Activated CD8-positive, alpha-beta memory T cell treated with anti-CD3 and anti-CD28 coated beads, Interleukin-2, amount 50 U/mL, for 48 hours (primary cell): Measurements from ENCODE around the gene ST14.
"Not testable (repeated sequence)": the region's sequence is repeated elsewhere in the genome, so short reads cannot be mapped to it uniquely, and the experiment has no call there.

Experiments
- DNase-seq: peaks from one replicate; pipeline ENCODE4 v3.0.0-alpha.2; 2020

Gene ST14

DNA sequence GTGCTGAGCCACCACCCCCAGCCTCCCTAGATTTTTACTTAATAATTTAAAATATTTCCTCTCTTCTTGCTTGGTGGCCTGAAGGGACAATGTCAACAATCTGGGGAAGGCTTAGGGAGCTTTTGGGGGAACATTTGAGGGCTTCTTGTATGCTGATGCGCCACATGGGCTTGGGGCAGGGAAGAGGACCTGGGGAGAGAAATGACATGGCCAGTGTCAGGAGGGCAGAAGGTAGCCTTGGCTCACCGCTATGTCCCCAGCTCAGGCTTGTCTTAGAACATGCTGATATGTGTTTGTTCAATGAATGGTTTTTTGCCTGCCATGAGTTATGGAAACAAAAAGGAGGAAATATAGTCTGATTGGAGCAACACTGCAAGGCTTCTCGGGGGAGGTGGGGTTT is 51.6 kb downstream of the ST14 start:
- peak; percentile 7 for DNase-seq

DNA sequence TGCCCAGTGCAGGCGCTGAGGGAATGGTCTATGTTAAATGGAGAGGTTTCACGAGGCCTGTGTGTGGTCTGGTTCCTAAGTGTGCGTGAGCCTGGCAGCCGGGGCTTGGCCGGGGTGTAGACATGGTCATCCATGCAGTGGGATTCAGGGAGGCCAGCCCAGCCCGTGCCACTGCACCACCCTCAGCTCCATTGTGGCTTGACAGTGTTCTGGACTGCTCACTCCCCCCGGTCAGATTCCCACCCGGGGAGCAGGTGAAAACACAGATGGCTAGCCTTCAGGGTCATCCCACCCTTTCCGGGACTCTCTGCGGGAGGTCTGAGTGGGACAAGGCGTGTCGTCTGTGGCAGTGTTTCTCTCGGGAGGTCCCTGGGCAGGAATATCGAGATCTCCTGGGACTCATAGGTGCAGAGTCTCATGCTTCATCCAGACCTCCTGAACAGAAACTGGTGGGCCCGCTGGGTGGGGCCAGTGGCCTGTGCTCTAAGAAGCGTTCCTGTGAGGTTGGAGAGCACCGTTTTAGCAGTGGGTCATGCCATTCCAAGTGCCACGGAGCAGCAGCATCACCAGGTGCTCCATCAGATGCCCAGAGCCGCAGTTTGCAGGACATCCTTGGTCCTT is 52.3 kb downstream of the ST14 start:
- peak; percentile 44 for DNase-seq

DNA sequence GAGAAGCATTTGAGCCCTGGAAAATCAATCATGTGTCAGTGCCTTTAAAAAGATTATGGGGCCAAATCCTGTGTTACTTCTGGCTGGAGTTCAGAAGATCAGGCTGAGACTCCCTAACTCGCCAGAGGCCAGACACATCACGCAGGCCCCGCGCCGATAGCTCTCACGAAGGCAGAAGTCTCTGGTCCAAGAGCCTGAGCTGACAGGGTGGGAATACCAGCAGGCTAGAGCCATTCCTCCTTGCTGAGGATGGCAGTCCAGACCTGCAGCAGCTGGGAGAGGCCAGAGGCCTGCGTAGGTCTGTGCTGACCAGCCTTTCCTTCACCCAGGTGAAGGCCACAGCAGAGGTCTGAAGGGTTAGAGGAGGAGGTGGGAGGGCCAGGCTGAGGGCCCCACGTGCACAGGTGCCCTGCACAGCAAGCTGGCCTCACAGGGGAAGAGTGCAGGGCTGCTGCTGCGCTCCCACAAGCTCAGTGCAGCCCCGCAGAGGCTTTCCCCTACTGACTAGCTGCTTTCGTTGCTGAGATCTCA is 52.9 kb downstream of the ST14 start:
- DNase-seq: peak; percentile 50

DNA sequence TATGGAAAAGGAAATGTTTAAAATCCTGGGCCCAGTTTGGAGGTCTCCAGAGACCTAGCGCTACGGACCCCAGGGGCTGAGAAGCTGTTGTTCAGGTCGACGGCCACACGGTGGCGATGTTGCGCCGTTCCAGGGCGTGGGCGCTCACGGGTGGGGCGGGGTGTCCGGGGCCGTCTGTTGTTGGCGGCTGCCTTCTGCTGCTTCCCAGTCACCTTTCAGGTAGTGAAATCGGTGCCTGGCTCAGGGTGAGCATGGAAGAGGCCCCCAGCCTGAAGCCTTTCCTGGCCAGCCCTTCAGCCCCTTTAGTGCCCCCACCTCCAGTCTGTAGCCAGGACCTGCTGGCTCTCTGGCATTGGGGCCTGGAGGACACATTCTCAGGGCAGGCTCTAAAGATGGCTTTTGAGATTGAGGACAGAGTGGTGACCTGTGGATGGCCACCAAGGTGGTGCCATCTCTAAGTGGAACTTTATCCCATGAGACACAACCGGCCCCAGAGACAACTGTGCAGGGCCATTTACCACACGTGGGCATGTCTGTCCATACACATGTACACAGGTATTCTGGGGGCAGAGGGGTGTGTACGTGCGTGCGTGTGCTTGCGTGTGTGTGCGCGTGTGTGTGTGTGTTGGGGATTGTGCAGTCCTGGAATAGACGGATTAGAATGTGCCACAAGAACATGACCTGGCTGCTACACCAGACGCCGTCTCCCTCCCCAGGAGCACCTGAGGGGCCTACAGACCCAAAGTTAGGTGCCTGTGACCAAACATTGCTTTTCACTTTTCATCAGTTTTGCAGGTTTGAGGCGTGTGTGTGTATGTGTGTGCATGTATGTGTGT is 53.8 kb downstream of the ST14 start:
- DNase-seq: peak; percentile 94

DNA sequence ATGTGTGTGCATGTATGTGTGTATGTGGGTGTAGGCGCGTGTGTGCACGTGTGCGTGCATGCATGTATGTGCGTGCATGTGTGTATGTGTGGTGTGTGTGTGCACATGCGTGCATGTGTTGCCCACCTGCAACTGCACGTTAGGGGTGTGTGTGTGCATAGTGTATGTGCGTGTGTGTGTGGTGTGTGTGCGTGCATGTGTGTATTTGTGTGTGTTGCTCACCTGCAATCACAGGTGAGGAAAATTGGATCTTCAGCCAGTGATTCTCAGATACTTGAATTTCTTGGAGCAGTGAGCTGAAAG is 54.3 kb downstream of the ST14 start:
- no peak for DNase-seq

DNA sequence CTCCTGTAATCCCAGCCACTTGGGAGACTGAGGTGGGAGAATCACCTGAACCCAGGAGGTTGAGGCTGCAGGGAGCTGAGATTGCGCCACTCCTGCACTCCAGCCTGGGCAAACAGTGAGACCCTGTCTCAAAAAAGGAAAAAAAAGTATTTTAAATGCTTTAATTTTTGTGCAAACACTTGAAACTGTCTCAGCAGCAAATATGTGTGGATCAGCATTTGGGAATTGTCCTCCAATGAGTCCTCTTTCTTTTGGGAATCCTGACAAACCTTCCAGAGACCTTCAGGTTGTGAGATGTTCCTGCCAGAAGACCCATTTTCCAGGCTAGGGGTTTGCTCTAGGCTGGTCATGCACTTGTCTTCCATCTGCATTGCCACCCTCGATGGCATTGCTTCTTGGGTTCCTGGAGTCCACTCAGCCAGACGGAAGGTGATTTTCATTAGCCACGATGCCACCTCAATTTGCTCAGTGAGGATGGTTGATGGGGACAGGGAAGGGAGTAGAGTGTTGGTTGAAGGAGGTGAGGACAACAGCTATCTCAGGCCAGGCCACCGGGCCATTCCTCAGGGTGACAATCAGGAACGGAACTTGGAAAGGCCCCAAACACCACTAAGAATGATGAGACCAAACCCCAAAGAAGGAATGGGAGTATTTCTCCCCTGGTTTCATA is 55.4 kb downstream of the ST14 start:
- peak; percentile 4 for DNase-seq

DNA sequence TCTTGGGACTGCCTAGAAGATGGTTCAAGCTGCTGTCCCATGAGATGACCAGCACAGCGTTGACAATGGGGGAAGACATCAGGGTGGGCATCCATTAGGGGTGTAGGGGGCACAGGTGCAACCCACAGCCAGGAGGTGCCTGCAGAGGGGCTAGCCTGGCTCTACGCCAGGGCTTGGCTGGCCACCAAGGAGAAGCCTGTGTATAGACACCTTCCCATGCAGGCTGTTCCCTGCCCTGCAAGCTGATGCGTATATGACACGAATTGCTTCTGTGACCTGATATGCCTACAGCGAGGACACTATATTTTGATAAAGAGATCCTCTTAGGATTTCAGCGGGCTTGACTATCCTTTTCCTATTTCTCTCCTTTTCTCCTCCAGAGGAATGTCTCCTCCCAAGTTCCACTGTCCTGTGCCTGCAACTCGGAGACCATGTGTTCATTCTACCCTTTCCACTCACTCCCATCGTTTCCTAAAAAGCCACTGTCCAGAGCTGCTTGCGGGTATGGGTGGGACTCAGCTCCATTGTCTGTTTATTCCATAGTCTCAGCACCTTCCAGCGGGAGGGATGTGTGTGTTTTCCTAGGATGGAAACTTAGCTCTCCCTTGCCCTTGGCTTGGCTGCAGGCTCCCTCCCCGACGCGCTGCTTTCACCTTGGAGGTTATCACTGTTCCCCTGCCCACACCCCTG is 56.1 kb downstream of the ST14 start:
- DNase-seq: peak; percentile 42

DNA sequence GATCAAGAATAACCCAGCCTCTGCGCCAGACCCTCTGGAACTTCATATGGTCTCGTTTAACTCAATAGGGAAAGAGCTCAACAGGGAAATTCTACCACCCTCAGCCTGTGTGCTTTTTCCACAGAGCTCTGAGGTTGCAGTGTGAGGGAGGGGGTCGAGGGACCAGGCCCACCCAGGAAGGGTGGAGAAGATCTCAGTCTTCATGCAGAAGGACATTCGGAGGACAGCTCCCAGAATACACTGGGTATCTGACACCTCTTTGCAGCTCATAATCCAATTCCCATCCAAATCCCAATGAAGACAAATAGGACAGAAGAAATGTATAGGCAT is 56.6 kb downstream of the ST14 start:
- DNase-seq: no peak

DNA sequence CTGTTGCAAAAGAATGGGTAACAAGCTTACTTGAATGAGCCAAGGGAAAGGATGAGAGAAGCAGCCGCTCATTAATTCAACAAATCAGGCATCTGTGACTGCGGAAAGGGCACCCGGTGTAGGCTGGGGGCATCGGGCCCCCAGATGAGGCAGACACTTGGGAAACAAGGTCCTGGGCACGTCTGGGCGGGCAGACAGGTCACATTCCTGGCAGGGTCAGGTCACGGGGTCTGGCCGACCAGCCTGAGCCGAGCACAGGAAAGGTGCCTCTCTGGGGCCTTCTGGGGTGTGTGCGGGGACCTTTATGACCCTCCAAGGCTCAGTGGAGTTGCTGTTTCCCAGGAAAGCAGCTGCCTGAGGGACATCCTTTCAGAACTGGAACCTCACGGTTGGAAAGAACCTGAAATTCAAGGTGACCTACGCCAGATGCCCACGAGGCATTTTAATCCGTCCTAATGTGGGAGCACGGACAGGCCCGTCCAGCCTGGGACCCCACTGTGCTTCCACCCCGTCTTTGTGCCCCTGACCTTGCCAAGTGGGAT is 57.1 kb downstream of the ST14 start:
- DNase-seq: peak; percentile 29

DNA sequence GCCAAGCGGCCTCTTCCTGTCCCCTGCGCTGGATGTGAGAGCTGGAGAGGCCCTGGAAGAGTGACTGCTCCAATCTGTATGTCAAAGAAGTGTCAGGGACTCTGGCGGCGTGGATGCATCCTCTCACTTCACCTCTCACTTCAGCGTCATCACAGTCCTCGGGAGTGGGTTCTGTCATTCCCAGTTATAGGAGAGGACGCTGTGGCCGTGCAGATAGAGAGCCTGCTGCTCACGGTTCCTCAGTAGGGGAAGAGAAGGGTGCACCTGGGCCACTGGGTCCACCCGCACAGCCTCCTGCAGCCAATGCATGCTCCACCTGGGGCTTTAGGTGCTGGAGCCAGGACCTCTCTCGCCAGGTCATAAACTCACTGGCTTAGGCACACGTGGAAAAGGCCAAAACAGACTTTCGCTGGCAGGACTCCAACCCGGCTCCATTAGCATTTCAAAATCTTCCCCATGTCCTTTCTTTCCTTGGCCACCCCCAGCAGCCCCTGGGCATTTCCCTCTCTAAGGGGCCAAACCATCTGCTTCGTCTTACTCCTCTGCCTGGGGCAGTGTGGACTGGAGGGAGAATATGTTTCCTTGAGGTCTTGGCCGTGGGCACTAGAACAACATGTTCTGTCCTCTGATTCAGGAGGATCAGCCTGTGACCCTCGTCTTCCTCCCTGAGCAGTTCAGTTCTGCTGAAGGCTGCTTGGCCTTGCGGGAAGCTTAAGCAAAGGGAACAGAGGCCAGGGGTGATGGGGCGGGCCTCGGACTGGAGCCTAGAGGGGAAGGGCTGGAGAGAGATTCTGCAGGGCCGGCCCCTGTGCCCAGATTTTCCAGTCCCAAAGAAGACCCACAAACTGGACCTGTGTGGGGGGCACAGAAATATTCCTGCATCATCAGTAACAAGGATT is 57.8 kb downstream of the ST14 start:
- peak; percentile 38 for DNase-seq

DNA sequence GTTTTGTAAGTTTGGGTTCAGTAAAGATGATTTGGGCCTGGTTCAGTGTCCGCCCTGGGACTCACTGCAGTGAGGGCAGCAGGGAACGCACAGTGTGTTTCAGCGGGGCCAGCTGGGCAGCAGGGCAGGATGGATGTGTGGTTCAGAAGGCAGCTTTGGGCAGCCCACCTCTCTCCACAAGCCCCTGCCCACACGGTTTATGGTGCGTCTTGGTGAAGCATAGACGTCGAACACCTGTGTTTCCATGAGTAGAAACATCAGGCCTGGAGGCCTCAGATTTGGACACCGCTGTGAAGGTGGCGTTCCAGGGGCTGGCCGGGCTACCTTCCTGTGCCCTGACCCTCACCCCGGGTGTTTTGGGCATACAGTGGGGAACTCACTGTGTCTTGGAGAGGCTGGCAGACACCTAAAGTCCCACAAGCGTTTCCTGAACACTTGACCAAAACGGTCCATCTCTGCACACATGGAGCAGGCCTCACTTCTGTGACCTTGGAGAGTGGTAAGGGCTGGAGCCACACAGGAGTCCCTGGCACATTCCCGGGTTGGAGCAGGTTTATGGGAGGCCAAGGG is 59.0 kb downstream of the ST14 start:
- DNase-seq: peak; percentile 30

DNA sequence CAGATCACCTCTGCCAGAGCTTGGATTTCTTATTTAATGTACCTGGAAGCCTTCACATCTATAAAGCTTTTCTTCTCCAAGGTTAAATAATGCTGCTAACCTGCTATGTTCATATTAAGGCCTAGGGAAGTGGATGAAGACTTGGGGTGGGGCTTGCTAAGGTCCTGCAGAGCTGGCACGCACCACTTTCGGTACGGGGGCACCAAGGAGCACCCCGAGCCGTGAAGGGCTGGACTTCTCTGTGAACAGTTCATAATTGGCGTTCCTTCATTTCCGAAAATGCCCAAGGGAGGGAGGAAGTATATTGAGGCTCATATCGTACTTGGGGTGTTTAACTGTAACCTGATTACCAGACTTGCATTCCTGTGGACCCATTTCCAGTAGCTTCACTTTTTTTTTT is 59.6 kb downstream of the ST14 start:
- no peak for DNase-seq

DNA sequence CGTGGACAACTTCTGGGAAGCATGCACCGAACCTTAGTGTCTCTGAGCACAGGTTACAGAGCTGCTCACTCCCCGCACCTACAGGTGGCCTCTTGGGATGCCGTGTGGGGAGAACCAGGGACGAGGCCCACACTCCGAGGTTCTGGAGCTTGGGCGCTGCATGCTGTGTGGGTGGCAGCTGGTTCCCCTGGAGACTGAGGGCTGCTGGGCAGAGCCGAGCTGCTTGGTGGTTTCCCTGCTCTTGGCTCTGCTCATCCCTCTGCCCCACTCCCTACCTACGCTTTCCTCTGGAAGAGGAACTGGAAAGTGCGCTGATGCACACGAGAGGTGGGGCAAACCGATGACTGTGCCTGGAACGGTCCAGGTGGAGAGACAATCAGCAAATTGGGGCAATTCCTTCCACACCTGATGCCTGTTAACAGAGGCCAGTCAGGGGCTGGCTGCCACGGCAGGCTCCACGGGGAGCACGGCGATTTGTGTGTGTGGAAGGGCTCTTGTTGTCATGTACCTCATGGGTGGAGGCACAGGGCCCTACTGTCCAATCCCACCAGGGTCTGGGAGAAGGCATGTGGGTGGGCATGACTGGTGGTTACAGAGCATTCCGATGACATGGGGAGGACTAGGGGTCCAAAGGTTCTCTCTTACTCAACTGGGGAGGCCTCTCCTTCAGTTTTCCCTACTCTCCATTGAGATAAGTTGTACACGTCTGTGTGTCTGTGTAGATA is 60.9 kb downstream of the ST14 start:
- DNase-seq: no peak

DNA sequence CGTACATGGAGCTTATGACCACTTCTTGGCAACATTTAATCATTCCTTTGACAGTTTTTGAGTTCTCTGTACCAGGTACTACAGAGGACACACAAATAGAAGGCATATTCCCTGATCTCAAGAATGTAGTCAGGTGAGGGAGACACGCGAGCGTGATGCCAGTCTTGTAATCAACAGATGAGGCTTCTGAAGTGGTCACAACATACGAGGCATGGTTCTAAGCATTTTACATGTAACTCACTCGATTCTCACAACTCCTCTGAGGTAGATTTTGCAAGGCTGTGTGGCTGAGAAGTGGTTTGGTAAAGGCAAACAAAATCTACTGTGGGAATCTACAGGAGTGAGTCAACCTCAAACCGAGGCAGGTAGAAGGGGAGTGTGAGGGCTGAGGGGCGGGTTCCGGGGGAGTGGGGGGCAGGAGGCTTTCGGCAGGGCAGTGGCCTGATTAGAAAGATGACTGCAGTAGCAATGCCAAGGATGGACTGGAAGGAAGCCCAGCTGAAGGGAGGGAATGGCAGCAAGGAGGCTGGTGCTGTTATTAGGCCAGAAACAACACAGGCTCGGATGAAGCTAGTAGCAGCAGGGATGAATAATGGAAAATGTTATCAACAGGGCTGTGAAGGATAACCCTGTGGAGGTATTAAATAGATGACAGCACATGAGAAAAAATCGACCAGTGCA is 63.8 kb downstream of the ST14 start:
- DNase-seq: no peak

DNA sequence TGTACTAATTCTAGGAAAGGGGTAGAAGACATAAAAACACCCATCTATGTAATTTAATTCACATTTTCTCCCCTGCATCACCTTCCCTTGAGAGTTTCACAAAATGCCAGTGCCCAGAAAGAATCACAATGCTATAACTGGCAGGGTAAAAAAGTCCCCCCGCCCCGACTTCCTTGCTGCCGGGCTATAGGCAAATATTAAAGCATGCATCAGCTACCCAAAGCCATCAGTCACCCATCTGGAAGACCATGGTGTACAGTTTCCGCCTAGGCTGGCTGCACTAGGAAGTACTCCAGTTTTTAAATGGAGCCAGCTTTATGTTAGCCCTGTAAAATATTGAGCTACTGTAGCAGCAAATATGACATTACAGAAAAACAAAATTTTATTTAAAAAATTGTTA is 67.8 kb downstream of the ST14 start:
- no peak for DNase-seq

DNA sequence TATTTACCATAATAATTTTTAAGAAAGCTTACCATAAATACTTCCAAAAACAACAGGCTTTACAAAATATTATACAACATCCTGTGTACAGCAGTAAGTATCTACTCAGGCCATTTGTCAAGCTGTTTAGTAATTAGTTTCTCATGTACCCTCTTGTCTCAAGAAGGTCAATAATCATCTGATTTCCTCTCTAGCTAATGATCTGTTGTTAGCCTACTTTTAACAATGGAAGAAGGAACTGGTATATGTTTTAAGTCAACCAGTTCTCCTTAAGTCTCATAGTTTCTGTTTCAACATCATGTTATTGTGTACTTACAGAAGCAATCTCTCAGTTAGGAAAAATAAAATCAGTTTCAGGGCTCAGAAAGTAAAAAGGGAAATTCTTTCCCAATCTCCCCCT is 73.9 kb downstream of the ST14 start:
- not testable (repeated sequence) for DNase-seq

DNA sequence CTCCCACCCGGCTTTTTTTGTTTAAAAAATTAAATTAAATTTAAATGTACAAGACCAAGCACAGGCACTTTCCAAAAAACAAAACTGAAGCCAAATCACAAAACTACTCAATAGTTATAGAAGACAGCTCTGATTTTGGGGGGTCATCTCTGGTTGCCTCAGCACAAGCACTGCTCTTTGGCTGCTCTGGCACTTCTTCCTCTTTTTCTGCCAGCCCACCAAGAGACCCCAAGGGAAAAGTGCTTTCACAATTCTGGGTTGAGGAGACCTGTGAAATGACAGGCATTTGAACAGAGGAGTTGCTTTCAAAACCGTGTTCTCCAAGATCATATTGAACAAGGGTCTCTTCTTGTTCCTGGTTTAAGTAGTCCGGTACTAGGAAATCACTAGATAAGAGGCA is 74.3 kb downstream of the ST14 start:
- not testable (repeated sequence) for DNase-seq

DNA sequence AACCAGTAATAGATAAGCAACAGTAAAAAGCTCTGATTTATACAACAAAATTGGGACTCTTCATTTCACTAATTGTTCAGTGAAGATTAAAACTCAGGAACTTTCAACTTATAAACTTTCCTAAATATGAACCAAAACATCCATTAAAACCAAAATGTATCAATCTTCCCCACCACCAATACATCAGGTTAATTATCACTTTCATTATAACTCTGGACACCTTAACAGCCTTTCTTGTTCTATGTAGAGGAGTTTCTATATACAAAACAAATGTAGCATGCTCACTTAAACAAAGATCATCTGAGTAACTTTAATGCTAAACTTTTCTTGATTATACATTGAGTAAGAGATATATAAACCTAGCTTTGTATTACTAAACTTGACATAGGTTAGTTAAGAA is 74.7 kb downstream of the ST14 start:
- DNase-seq: no peak

DNA sequence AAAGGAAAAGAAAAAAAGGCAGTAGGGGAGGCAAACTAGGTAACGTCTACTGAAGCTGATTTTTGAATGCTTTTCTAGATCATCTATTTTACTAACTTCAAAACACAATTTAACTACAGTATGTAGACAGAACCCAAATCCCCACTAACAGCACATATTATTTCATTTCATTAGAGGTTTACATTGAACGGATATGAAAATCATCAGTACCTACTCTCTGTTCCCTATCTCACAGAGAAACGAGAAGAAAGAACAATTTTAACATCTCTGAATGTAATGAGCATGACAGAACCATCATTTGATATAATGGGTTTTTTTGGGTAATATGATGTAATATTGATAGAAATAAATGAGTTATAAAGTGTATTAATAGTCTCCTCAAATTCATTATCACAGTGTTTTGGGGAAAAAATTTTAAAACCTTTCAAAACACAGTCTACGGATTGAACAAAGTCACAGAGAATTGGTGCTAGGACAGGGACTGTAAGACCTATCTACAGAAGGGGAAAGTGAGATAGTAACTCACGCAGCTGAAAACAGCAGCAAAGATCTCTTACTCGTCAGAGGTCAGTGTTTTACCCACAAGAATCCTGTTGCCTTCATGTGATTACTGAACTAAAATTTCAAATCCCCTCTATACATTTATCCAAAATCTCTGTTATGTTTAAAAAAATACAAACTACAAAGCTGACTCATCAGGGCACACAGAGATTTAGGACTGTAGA is 77.9 kb downstream of the ST14 start:
- DNase-seq: no peak

DNA sequence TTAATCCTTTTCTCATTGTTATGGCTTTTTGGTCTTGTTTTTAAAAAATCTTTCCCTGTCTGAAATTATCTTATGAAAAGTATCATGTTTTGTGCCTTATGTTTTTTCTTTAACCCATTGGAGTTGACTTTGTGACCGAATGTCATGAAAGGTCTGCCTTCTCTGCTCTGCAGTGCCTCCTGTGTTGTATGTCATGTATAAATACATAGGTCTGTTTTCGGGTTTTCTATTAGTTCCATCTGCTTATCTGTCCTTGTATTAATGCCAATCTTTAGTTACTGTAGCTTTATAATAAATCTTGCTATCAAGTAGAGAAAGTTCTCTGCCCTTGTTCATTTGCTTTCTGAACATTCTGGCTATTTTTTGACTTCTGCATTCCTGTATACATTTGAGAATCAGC is 82.1 kb downstream of the ST14 start:
- DNase-seq: no peak
